Measurements from ENCODE around the gene ASXL1.
A peak's percentile ranks its signal among the peaks of the same experiment; 100 is the strongest.

ASXL1 gene

DNA sequence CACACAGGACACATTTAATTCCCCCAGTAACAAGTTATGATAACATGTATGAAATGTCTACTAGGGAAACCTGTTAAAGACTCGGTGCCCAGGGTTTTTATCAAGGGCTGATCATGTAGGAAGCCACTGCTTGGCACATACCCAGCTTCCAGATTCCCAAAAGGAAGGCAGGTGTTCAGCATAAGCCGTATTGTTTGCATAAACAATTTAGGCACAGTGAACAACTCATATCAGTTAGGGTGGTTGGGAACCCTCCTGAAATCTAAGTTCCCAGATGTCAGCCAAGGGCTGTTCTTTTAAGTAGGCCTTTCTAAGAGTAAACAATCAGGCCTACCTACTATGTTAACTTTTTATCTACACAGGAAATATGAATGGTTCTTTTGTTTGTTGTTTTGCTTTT lies 74.1 kb downstream of the ASXL1 start:
- no peak for DNase-seq
- in situ Hi-C loops (cut with HindIII; ENCODE audit: low pct_ligation_motif_present, low pct_unique_long_range_greater_than_20kb, low sequenced_read_pairs) = no loop called here

DNA sequence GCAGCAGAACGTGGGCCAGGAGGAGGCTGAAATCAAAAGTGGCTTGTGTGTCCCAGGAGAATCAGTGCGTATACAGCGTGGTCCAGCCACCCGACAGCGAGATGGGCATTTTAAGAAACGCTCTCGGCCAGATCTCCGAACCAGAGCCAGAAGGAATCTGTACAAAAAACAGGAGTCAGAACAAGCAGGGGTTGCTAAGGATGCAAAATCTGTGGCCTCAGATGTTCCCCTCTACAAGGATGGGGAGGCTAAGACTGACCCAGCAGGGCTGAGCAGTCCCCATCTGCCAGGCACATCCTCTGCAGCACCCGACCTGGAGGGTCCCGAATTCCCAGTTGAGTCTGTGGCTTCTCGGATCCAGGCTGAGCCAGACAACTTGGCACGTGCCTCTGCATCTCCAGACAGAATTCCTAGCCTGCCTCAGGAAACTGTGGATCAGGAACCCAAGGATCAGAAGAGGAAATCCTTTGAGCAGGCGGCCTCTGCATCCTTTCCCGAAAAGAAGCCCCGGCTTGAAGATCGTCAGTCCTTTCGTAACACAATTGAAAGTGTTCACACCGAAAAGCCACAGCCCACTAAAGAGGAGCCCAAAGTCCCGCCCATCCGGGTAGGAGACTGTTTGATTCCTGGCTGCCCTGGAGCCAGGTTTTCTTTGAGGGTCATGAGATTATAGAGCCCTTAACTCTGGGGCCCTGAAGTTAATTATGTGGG lies 75.3 kb downstream of the ASXL1 start:
- DNase-seq = no peak
- in situ Hi-C loops (cut with HindIII; ENCODE audit: low pct_ligation_motif_present, low pct_unique_long_range_greater_than_20kb, low sequenced_read_pairs) = no loop called here

DNA sequence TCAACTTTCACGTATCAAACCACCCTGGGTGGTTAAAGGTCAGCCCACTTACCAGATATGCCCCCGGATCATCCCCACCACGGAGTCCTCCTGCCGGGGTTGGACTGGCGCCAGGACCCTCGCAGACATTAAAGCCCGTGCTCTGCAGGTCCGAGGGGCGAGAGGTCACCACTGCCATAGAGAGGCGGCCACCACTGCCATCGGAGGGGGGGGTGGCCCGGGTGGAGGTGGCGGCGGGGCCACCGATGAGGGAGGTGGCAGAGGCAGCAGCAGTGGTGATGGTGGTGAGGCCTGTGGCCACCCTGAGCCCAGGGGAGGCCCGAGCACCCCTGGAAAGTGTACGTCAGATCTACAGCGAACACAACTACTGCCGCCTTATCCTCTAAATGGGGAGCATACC lies 76.3 kb downstream of the ASXL1 start:
- DNase-seq = no peak
- in situ Hi-C loops (cut with HindIII; ENCODE audit: low pct_ligation_motif_present, low pct_unique_long_range_greater_than_20kb, low sequenced_read_pairs) = no loop called here

DNA sequence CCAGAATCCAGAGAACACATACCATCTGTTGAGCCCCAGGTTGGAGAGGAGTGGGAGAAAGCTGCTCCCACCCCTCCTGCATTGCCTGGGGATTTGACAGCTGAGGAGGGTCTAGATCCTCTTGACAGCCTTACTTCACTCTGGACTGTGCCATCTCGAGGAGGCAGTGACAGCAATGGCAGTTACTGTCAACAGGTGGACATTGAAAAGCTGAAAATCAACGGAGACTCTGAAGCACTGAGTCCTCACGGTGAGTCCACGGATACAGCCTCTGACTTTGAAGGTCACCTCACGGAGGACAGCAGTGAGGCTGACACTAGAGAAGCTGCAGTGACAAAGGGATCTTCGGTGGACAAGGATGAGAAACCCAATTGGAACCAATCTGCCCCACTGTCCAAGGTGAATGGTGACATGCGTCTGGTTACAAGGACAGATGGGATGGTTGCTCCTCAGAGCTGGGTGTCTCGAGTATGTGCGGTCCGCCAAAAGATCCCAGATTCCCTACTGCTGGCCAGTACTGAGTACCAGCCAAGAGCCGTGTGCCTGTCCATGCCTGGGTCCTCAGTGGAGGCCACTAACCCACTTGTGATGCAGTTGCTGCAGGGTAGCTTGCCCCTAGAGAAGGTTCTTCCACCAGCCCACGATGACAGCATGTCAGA lies 77.4 kb downstream of the ASXL1 start:
- in situ Hi-C loops (cut with HindIII; ENCODE audit: low pct_ligation_motif_present, low pct_unique_long_range_greater_than_20kb, low sequenced_read_pairs) = no loop called here

DNA sequence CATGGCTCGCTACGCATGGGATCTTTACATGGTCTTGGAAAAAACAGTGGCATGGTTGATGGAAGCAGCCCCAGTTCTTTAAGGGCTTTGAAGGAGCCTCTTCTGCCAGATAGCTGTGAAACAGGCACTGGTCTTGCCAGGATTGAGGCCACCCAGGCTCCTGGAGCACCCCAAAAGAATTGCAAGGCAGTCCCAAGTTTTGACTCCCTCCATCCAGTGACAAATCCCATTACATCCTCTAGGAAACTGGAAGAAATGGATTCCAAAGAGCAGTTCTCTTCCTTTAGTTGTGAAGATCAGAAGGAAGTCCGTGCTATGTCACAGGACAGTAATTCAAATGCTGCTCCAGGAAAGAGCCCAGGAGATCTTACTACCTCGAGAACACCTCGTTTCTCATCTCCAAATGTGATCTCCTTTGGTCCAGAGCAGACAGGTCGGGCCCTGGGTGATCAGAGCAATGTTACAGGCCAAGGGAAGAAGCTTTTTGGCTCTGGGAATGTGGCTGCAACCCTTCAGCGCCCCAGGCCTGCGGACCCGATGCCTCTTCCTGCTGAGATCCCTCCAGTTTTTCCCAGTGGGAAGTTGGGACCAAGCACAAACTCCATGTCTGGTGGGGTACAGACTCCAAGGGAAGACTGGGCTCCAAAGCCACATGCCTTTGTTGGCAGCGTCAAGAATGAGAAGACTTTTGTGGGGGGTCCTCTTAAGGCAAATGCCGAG lies 78.2 kb downstream of the ASXL1 start:
- no peak for DNase-seq
- in situ Hi-C loops (cut with HindIII; ENCODE audit: low pct_ligation_motif_present, low pct_unique_long_range_greater_than_20kb, low sequenced_read_pairs) = no loop called here

More for the DNA sequence above, 77.4 kb downstream of the ASXL1 start:
- DNase-seq = no peak

DNA sequence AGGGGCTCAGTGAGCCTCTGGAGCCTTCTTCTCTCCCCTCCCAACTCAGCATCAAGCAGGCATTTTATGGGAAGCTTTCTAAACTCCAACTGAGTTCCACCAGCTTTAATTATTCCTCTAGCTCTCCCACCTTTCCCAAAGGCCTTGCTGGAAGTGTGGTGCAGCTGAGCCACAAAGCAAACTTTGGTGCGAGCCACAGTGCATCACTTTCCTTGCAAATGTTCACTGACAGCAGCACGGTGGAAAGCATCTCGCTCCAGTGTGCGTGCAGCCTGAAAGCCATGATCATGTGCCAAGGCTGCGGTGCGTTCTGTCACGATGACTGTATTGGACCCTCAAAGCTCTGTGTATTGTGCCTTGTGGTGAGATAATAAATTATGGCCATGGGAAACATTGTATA lies 78.8 kb downstream of the ASXL1 start:
- in situ Hi-C loops (cut with HindIII; ENCODE audit: low pct_ligation_motif_present, low pct_unique_long_range_greater_than_20kb, low sequenced_read_pairs) = no loop called here
- no peak for DNase-seq

DNA sequence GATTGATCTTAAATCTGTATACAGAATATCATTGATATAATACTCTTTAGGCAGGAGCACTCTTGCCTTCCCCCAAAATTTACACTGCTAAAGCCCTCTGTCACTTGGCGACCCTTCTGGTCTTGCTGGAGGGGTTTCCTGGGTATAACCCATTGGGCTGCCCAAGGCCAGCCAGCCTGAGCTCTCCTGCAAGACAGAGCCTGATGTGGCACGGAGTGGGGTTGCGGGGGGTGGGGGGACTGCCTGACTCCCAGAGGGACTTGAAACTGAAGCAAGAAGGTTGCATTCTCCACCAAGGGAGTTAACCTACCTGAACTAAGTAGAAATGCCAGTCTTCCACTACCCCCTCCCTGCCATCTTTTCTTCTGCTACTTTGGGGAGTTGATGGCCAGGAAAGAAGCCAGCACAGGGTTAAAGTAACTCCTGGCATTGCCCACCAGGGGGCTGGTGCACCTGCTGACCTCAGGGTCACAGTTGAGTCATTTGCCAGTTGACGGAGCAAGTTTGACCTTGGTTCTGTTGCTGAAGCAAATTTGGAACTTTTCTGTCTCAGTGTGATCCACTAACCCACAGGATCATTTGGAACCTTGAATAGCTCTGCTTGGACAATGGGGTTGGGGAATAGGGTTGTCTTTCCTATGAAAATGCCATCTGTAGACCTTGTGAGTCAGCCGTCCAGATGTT lies 79.4 kb downstream of the ASXL1 start:
- DNase-seq = peak; percentile 28
- in situ Hi-C loops (cut with HindIII; ENCODE audit: low pct_ligation_motif_present, low pct_unique_long_range_greater_than_20kb, low sequenced_read_pairs) = no loop called here

DNA sequence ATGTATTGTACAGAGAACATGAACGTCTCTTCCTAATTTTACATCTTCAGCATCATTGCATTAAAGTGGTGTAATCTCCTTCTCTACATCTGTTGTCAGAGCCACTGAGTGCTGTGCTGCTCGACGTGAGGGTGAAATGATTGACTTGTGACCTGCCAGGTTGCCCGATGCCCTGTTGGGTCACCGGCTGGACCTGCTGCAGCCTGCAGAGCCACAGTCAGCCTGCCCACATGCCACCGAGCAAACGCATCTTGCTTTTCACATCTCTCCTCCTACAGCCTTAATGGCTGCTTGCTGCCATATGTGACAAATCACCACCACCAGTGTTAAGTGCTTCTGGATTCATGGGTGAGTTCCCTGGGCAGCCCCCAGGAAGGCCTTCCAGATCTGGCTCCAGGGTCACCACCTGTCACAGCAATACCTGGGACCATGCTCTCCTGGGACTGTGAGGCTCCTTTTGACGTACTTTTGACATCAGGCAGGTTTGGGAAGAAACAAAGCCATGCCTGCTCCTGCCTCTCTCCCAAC lies 80.3 kb downstream of the ASXL1 start:
- in situ Hi-C loops (cut with HindIII; ENCODE audit: low pct_ligation_motif_present, low pct_unique_long_range_greater_than_20kb, low sequenced_read_pairs) = no loop called here
- no peak for DNase-seq

DNA sequence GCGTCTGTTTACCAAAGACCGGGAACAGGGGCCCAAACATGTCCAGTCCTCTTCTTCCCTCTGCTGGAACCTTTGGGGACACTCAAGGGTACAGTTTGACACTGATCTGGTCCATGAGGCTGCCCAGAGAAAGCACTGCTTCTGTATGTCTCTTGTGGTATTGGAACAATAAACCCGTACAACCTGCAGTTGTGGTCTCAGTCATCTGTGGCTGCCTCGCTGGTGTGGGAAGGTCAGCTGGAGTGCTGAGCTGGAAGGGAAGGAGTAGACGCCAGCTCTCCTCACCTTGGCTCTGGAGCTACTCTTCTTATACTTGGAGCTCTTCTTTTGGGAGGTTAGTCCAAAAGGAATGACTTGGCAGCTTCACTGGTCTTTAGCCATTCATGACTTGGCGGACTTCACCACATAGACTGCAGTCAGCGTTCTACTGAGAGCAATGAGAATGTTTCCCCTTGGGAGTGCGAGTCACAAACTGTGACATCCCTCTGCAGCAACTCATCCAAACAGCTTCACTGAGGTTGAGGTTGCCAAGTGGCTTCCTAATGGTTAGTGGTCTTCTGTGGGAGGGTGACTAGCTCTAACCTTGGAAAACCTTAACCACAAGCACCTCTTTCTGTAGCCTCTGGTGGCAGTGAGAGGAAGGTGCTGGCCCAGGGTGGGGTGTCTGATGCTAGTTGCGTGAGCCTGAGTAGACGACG lies 81.2 kb downstream of the ASXL1 start:
- in situ Hi-C loops (cut with HindIII; ENCODE audit: low pct_ligation_motif_present, low pct_unique_long_range_greater_than_20kb, low sequenced_read_pairs) = no loop called here
- peak; percentile 7 for DNase-seq

DNA sequence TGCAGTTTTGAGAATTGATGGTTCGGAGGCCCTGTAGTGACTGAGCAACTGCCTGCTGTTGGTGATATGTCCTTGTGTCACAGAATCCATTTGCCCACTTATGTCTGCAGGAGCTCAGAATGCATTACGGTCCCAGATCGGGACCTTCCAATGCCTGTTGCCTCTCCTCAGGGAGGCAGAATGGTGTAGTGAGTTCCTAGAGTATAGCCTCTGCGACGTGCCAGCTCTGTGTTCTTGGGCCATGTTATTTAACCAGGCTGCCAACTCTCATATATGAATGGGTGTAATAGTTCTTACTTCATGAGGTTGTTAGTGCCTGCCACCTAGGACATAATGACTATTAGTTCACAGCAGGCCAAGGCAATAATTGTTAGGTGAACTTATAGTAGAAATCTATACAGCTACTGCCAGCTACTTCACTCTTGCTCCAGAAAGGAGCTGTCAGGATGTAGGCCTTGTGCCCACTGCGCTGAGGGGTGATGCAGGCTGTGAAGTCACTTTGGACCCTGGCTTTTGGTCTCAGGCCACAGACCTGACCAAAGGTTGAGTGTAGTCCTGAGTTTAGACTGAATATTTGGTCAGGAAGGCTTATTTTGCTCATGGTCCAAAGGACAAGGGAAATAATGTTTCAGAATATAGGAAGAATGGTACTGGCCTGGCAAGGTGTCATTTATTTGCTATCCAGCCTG lies 82.1 kb downstream of the ASXL1 start:
- in situ Hi-C loops (cut with HindIII; ENCODE audit: low pct_ligation_motif_present, low pct_unique_long_range_greater_than_20kb, low sequenced_read_pairs) = no loop called here
- no peak for DNase-seq

DNA sequence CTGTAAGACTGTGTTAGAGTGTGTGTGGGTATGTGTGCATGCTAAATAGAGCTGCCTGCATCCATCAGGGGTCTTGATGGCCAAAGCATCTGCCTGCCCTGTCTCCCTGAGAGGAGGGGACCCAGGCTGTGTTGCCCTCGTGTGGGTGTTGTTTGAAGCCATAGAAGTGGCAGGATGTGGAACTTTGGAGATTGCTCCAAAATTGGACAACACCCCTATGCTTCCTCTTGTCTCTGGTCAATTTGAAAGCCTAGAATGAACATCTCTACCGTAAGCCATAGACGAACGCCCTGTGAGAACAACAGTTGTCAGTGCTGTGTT lies 82.6 kb downstream of the ASXL1 start:
- DNase-seq = no peak
- in situ Hi-C loops (cut with HindIII; ENCODE audit: low pct_ligation_motif_present, low pct_unique_long_range_greater_than_20kb, low sequenced_read_pairs) = no loop called here

DNA sequence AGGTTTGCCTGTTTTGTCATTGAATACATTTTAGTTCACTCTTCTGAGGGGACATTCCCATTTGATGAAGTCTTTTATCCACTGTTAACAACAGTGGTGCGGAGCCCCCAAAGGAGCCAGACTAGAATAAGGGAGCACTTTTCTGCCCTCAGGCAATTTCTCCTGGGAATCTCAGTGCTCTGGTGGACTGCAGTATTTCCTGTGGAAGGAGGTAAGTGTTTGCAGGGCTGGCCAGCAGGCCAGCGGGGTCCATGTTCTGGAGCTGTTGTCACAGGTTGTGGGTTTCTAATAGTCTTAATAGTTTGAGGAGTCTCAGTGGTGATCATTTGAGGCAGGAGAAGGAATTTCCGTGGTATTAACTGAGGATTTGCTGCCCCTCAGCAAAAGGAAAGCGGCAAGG lies 83.5 kb downstream of the ASXL1 start:
- in situ Hi-C loops (cut with HindIII; ENCODE audit: low pct_ligation_motif_present, low pct_unique_long_range_greater_than_20kb, low sequenced_read_pairs) = no loop called here
- DNase-seq = no peak

DNA sequence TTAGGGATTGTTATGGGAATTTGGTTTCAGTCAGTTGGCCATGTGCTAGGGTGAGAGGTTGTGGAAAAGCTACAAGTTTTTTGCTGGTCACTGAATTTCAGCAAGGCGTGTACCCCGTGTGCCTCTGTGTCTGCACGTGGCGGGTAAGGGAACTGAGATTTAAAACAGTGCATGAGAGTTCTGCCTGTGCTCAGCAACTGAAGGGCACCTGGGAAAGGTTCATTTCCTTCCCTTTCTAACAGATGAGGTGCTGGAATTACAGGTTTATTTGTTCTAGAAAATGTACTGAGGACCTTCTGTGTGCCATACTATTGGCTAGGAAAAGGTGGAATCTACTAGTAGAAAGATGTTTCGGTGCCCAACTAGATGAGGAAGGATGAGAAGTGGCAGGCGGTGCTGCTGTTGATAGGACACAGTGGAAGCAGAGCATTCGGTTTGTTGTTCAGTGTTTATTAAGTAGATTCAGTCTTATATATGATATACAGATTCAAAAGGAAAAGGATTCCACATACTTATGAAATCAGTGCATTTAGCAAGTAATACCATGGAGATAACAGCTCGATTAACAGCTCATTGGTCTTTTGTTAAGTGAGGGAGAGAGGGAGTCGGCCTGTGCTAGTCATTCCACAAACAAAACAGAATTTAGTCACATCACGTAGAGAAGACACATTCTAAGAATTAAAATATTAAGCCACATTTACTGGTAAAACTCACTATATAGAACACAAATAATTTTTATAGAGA lies 84.7 kb downstream of the ASXL1 start:
- DNase-seq = no peak
- in situ Hi-C loops (cut with HindIII; ENCODE audit: low pct_ligation_motif_present, low pct_unique_long_range_greater_than_20kb, low sequenced_read_pairs) = no loop called here

DNA sequence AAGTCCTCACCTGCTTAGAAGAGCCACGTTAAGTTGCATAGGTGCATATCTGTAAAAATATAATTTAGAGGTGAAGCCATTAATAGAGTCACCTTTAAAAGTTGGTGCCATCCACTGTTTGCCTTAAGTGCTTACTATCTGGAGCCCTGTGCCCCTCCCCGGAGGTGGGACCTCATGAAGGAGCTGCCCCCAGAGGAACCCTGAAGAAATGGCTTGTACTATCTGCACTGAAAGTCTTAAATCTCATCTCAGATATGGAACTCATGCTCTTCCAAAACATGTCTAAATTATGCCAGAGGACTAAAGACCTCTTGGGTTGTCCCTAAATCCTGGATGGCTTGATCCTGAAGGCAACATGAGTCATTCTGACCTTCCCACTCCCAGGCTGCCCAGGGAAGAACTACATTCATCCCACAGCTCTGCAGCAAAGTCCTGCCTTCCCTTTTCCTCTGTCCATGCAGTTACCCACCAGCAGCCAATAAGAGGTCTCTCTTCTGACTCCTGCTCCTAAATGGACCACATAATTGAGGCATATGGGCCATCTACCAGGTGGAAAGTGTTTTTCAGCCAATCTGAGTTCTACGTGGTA lies 85.3 kb downstream of the ASXL1 start:
- in situ Hi-C loops (cut with HindIII; ENCODE audit: low pct_ligation_motif_present, low pct_unique_long_range_greater_than_20kb, low sequenced_read_pairs) = no loop called here
- DNase-seq = no peak

DNA sequence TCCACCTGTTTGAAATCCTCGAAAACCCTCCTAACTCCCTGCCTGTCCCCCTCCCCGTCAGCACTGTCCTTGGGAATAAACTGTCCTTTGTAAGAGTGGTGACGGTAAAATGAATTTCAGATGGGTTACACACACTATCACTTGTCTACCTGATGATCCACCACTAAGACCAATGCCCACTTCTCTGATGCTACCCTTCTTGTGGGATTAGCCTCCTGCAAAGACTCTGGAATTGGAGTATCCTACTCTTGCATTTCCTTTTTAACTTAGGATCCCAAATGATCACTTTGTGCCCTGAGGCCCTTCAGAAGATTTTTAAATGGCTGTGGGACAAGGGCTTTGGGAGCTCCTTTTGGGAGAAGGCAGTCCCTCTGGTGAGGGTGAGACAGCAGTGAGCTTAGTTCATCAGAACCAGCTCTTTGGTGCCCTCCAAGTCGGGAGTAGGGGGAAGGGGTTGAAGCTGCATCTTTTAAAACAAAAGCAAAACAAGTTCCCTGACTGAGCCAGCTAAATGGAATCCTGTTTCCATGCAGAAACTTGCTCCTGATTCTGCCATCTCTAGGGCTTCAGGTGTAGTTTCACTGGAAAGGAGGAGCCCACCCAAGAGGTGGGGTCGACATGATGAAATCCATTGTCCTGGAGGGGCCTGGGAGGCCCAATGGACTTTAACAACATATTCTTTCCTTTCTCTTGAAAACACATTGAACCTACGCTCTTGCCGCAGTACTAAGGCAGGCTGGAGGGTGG lies 86.5 kb downstream of the ASXL1 start:
- in situ Hi-C loops (cut with HindIII; ENCODE audit: low pct_ligation_motif_present, low pct_unique_long_range_greater_than_20kb, low sequenced_read_pairs) = no loop called here
- no peak for DNase-seq

DNA sequence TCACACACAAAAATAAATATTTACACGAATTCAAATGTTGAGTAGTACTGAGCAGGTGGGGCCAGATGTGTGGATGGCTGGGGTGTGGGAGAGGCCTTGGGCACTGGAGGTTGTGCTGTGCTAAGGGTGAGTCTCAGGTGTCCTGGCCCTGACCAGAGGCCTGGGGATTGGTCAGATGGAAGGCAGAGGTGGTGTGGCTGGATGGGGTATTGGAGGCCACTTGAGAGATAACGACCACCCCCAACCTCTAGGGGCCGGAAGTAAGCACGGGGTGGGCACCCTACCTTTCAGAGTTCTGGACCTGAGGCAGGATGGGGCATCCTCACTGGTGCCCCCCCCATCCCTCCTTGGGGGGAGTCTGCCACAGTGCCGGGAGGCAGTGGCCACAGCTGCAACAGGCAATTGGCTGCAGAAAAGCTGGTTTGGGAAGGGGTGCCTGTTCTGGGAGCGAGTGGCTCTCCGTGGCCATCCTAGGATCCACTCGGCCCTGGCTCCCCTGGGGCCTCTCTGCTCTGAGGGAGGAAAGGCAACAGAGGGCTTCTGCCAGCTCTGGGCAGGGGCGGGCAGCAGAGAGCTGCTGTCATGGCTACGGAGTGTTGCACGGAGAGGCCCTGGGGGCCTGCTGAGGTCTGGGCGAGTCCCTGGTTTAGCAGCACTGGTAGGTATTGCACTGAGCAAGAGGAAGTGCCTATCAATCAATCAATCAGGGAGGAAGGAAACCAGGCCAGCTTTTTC lies 87.6 kb downstream of the ASXL1 start:
- in situ Hi-C loops (cut with HindIII; ENCODE audit: low pct_ligation_motif_present, low pct_unique_long_range_greater_than_20kb, low sequenced_read_pairs) = no loop called here
- DNase-seq = no peak
